SK-N-MC (cell line): Measurements from ENCODE around the gene TGFB1I1.

Source experiments
- DNase-seq: peaks from one replicate; pipeline ENCODE4 v3.0.0-alpha.2; 2011; ENCODE audit warnings: low read depth, low spot score
- H3K27ac ChIP-seq: fragments of 200-600 bp; sonication (generic); 2 replicates; pipeline ENCODE4 v1.5.1; 2016; ENCODE audit warnings: mixed run types
- H3K36me3 ChIP-seq: fragments of 200-600 bp; sonication (generic); 2 replicates; pipeline ENCODE4 v1.6.1; 2017; ENCODE audit warnings: antibody characterized with exemption, low read length, mixed read lengths; ENCODE audit not compliant: insufficient read depth
- H3K4me3 ChIP-seq: fragments of 200-600 bp; sonication (generic); 2 replicates; pipeline ENCODE4 v1.5.1; 2016
- H3K9ac ChIP-seq: fragments of 200-600 bp; sonication (generic); 2 replicates; pipeline ENCODE4 v1.8.0; 2017; ENCODE audit warnings: mixed run types, mixed read lengths; ENCODE audit not compliant: insufficient read length
- H3K9me3 ChIP-seq: fragments of 200-600 bp; sonication (generic); 2 replicates; pipeline ENCODE4 v1.6.1; 2017; ENCODE audit warnings: low read depth, mild to moderate bottlenecking, antibody characterized with exemption, low read length, moderate library complexity, mixed read lengths
- EZH2 ChIP-seq: fragments of 200-600 bp; sonication (generic); IDR thresholded peaks from one replicate; pipeline ENCODE4 v1.6.1; 2017; ENCODE audit warnings: antibody characterized with exemption
- FOXP2 ChIP-seq: optimal IDR thresholded peaks from 2 replicates; pipeline ENCODE3; 2011; ENCODE audit warnings: mild to moderate bottlenecking, moderate library complexity; ENCODE audit not compliant: insufficient read depth; ENCODE audit errors: extremely low read length, control extremely low read depth
- POLR2AphosphoS5 ChIP-seq: IDR thresholded peaks from 2 replicates; pipeline ENCODE4 v1.6.1; 2012; ENCODE audit warnings: mild to moderate bottlenecking, low read depth, low read length, borderline replicate concordance

TGFB1I1 gene

DNA sequence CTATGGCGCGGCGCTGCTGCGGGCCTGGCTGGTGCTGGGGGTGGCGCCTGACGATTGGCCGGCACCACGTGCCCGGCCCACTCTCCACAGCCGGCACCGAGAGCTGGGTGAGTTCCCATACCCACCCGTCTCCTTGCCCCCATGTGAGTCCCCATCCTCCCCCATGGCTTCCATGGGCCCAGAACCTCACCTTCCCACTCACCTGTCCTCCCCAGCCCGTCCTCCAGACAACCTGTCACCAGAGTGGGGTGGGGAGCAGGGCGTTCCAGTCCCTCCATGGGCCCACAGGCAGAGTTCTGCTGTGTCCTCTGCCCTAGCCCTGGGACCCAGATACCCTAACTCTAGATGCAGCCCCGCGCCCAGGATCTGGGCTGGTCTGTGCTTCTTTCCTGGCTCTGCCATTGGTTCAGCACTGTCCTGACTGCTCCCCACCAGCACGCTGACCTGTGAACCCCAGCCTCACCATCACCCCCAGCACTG, 7.1 kb upstream of the TGFB1I1 start:
- Histone ChIP-seq H3K27ac (no peak overlapping the region), H3K36me3 (no peaks in the 10 kb centered on the region), H3K4me3 (no peak overlapping the region), H3K9me3 (no peaks in the 10 kb centered on the region), H3K9ac (no peak overlapping the region)
- DNase-seq = no peak
- TF ChIP-seq POLR2AphosphoS5 (no peak), FOXP2 (no peak), EZH2 (no peak)

DNA sequence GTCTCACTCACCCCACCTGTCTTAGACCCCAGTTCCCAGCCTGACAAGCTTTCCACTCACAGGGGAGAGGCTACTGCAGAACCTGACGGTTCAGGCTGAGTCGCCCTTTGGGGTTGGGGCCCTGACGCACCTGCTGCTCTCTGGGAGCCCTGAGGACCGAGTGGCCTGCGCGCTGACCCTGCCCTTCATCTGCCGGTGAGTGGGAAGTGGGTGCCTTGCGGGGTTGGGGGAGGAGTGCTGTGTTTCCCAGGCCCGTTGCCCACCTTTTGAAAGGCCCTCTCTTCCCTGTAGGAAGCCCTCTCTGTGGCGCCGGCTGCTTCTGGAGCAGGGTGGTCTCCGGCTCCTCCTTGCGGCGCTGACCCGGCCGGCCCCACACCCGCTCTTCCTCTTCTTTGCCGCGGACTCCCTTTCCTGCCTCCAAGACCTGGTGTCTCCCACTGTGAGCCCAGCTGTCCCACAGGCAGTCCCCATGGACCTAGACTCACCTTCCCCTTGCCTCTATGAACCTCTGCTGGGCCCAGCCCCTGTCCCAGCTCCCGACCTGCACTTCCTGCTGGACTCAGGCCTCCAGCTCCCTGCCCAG, 6.1 kb upstream of the TGFB1I1 start:
- DNase-seq = no peak
- TF ChIP-seq EZH2 (no peak), FOXP2 (no peak), POLR2AphosphoS5 (no peak)
- Histone ChIP-seq H3K4me3 (no peak overlapping the region), H3K36me3 (no peaks in the 10 kb centered on the region), H3K27ac (no peak overlapping the region), H3K9me3 (no peaks in the 10 kb centered on the region), H3K9ac (no peak overlapping the region)

DNA sequence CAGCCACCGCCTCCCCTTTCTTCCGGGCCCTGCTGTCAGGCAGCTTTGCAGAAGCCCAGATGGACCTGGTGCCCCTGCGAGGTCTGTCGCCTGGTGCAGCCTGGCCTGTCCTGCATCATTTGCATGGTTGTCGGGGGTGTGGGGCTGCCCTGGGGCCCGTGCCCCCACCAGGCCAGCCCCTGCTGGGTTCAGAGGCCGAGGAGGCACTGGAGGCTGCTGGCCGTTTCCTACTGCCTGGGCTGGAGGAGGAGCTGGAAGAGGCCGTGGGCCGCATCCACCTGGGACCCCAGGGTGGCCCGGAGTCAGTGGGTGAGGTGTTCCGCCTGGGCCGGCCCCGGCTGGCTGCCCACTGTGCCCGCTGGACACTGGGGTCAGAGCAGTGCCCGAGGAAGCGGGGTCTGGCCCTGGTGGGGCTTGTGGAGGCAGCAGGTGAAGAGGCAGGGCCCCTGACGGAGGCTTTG, 5.5 kb upstream of the TGFB1I1 start:
- Histone ChIP-seq H3K27ac (no peak overlapping the region), H3K9ac (no peak overlapping the region), H3K9me3 (no peaks in the 10 kb centered on the region), H3K4me3 (no peak overlapping the region), H3K36me3 (no peaks in the 10 kb centered on the region)
- TF ChIP-seq POLR2AphosphoS5 (no peak), EZH2 (no peak), FOXP2 (no peak)
- no peak for DNase-seq

DNA sequence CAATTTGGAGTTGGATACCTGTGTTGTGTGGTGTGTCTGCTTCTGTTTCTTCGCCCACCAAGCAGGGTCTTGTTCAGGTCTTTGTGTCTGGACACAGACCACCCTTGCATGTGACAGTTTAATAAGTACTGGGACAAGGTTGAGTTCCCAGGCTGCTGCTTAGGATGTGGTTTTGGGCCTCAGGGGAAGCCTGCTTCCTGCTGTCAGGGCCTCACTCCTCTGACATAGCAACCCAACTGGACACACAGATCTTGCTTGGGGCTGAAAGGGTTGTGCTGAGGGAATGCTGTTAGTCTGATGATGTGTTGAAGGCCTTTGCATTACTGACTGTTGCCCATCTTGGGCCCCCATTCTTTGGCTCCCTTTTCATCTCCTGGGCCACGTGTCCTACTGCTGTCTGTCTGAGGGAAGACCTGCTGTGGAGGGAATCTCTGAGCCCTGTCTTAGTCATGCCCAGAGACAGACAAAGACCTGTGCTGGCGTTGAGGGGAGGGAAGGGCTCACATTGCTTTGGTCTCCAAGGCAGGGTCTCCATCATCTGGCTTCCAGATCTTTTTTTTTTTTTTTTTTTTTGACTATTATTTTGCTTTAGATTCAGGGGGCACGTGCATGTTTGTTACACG, 4.7 kb upstream of the TGFB1I1 start:
- no peaks in the 10 kb centered on the region for H3K36me3 ChIP-seq
- H3K9ac ChIP-seq = no peak overlapping the region
- no peaks in the 10 kb centered on the region for H3K9me3 ChIP-seq
- TF ChIP-seq EZH2 = no peak
- DNase-seq = no peak
- no peak overlapping the region for H3K27ac ChIP-seq
- no peak overlapping the region for H3K4me3 ChIP-seq

DNA sequence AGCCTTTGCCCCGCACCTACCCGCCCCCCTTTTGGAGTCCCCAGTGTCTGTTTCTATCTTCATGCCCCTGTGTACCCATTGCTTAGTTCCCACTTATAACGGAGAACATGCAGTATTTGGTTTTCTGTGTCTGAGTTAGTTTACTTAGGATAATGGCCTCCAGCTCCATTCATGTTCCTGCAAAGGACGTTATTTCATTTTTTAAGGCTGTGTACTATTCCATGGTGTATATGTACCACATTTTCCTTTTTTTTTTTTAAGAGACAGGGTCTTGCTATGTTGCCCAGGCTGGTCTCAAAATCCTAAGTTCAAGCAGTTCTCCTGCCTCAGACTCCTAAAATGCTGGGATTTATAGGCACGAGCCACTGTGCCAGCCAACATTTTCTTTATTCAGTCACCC, 4.1 kb upstream of the TGFB1I1 start:
- H3K9me3 ChIP-seq = no peaks in the 10 kb centered on the region
- no peak overlapping the region for H3K9ac ChIP-seq
- H3K36me3 ChIP-seq = no peaks in the 10 kb centered on the region
- H3K4me3 ChIP-seq = no peak overlapping the region
- DNase-seq = no peak
- TF ChIP-seq FOXP2 (no peak), POLR2AphosphoS5 (no peak), EZH2 (no peak)
- no peak overlapping the region for H3K27ac ChIP-seq

DNA sequence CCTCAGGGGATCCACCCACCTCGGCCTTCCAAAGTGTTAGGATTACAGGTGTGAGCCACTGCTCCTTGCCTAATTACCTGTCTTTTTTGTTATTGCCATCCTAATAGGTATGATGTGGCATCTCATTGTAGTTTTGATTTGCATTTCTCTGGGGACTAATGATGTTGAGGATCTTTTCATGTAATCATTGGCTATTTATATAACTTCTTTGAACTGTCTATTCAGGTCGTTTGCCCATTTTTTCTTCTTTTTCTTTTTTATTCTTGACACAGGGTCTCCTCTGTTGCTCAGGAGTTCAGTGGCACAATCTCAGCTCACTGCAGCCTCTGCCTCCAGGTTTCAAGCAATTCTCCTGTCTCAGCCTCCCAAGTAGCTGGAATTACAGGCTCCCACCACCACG, 1.3 kb upstream of the TGFB1I1 start:
- no peak for DNase-seq
- no peak overlapping the region for H3K27ac ChIP-seq
- no peaks in the 10 kb centered on the region for H3K9me3 ChIP-seq
- no peak for TF ChIP-seq EZH2
- TF ChIP-seq POLR2AphosphoS5 = no peak
- no peak for TF ChIP-seq FOXP2
- no peak overlapping the region for H3K9ac ChIP-seq
- no peak overlapping the region for H3K4me3 ChIP-seq
- H3K36me3 ChIP-seq = no peaks in the 10 kb centered on the region

DNA sequence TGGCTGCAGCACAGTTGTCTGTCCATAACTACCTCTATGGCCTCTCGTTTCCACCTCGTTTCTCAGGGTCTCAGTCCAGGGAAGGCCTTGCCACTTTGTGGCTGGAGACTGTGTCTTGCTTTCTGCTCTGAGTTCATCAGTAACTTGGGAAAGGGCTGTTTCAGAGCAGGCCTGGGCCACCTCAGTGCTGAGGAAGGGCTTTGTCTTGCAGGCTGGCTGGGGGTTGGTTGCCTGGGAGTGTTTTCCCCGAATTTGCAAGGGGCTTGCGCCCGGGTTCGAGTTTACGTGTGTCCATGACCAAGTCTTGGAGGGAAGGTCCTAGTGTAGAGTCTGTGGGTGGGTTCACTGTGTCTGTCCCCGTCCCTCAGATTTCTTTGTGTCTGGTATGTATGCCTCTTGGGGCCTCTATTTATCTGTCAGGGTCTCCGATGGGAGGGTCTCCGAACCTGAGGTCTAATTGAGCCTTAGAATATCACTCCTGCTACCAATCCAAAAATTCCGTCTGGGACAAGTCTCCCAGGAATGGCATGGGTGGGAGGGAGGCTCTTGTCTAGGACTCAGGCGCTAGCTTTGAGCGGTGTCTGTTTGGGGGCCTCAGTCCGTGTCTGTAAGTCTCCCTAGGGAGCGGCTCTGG, 594 bp upstream of the TGFB1I1 start:
- Histone ChIP-seq H3K9me3 (no peaks in the 10 kb centered on the region), H3K4me3 (no peak overlapping the region), H3K27ac (no peak overlapping the region), H3K36me3 (no peaks in the 10 kb centered on the region), H3K9ac (no peak overlapping the region)
- TF ChIP-seq FOXP2 (no peak), EZH2 (no peak), POLR2AphosphoS5 (no peak)
- no peak for DNase-seq

DNA sequence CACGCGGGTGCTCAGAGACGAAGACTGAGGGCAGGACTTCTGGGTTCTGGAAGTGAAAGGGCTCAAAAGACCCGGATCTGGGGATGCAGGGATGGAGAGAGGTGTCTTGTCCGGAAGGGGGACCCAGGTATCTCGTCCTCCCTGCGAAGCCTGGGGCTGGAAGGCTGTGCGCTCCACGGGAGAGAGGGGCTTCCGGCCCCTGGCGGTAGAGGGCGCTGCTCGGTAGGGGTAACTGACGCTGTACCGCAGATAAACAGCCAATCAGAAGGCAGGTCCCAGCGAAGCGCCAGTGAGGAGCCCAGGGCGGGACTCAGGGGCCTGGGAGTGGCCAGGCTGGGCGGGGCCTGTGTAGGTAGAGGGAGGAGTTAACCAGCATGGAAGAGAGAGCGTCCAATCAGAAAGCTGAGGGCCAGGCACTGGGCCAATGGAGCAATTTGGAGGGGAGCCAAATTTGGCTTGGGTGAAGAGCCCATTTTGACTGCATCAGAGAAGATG, 804 bp downstream of the TGFB1I1 start:
- TF ChIP-seq POLR2AphosphoS5 (no peak), FOXP2 (no peak), EZH2 (no peak)
- DNase-seq = no peak
- no peak overlapping the region for H3K4me3 ChIP-seq
- H3K36me3 ChIP-seq = no peaks in the 10 kb centered on the region
- H3K9me3 ChIP-seq = no peaks in the 10 kb centered on the region
- no peak overlapping the region for H3K27ac ChIP-seq
- H3K9ac ChIP-seq = no peak overlapping the region
